ENCODE results near the gene AGPAT1. TPM values are rescaled to one million over a fixed set of nuclear protein-coding genes. Genes with fewer than 3 reads are reported as not detected.
A peak's percentile ranks its signal among the peaks of the same experiment; 100 is the strongest.

Gene AGPAT1
- total RNA-seq, 1 experiment from 2014 or later: 37.8 TPM

- ChIA-PET POLR2A (interaction anchor here (0.6 to 5.0 kb wide), 26 partner anchors 9 to 1074 kb away, joined by 3 to 112 read pairs (median 4); partner anchors contain the start of genes ATF6B, BRD2, DXO and EHMT2), CTCF (interaction anchor here (0.6 to 1.3 kb wide), 3 partner anchors 14 to 292 kb away, joined by 3 to 4 read pairs (median 3); partner anchors contain the start of gene PBX2)
- Mint-ChIP-seq H3K36me3 (ENCODE audit: insufficient read depth, unreplicated experiment) (peaks cover 42% of the 10 kb centered on the region), H3K4me3 (ENCODE audit: unreplicated experiment) (peak overlapping the region; percentile 79), H3K4me1 (ENCODE audit: insufficient read depth, unreplicated experiment) (peaks cover 58% of the 10 kb centered on the region), H3K27ac (ENCODE audit: low read depth, unreplicated experiment) (peak overlapping the region; percentile 91), H3K9me3 (ENCODE audit: unreplicated experiment) (no peaks in the 10 kb centered on the region), H3K27me3 (ENCODE audit: insufficient read depth, unreplicated experiment) (no peaks in the 10 kb centered on the region)
- TF ChIP-seq, protein P1, sequence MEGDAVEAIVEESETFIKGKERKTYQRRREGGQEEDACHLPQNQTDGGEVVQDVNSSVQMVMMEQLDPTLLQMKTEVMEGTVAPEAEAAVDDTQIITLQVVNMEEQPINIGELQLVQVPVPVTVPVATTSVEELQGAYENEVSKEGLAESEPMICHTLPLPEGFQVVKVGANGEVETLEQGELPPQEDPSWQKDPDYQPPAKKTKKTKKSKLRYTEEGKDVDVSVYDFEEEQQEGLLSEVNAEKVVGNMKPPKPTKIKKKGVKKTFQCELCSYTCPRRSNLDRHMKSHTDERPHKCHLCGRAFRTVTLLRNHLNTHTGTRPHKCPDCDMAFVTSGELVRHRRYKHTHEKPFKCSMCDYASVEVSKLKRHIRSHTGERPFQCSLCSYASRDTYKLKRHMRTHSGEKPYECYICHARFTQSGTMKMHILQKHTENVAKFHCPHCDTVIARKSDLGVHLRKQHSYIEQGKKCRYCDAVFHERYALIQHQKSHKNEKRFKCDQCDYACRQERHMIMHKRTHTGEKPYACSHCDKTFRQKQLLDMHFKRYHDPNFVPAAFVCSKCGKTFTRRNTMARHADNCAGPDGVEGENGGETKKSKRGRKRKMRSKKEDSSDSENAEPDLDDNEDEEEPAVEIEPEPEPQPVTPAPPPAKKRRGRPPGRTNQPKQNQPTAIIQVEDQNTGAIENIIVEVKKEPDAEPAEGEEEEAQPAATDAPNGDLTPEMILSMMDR (IDR thresholded peaks at IDR 0.05; ENCODE audit: unreplicated experiment): no peak
- intact Hi-C loops (cut with micrococcal nuclease): loop anchor here (1.0 kb wide), 1 partner anchor 22 kb away; the partner anchor contains the start of gene PPT2
- no peak for DNase-seq (ENCODE audit: unreplicated experiment)
- BruUV-seq (replicated peaks): TSS peak; percentile 78
Observed at GRCh38 chr6:32176476-32177182, 745 bp upstream of the AGPAT1 start.

DNA sequence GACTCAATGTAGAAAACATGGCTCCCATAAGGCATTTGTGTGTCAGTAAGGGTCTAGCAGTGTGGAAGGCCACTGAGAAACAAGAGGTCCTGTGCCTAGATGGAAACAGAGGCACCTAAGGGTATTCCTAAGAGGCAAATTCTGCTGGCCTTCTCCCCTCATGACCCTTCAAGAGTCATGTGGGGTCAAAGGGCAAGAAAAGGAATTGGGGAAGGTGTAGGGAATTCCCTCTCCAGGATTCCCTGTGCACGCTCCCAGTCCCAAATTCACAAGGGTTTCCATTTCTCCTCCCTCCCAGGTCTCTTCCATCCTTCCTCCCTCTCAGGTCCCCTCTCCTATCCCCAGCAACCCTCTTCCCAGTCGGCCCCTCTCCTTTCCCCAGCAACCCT lies 568 bp downstream of the AGPAT1 start:
- peak overlapping the region; percentile 79 for H3K4me3 Mint-ChIP-seq (ENCODE audit: unreplicated experiment)
- BruUV-seq (replicated peaks): no TSS peak
- POLR2A ChIA-PET: no interaction called here
- H3K4me1 Mint-ChIP-seq (ENCODE audit: insufficient read depth, unreplicated experiment): peaks cover 47% of the 10 kb centered on the region
- H3K27ac Mint-ChIP-seq (ENCODE audit: low read depth, unreplicated experiment): peak overlapping the region; percentile 91
- intact Hi-C loops (cut with micrococcal nuclease): no loop called here
- H3K27me3 Mint-ChIP-seq (ENCODE audit: insufficient read depth, unreplicated experiment): no peaks in the 10 kb centered on the region
- peaks cover 33% of the 10 kb centered on the region for H3K36me3 Mint-ChIP-seq (ENCODE audit: insufficient read depth, unreplicated experiment)
- TF ChIP-seq, protein P1 (IDR thresholded peaks at IDR 0.05; ENCODE audit: unreplicated experiment): no peak
- H3K9me3 Mint-ChIP-seq (ENCODE audit: unreplicated experiment): no peaks in the 10 kb centered on the region
- CTCF ChIA-PET: no interaction called here
- no peak for DNase-seq (ENCODE audit: unreplicated experiment)

DNA sequence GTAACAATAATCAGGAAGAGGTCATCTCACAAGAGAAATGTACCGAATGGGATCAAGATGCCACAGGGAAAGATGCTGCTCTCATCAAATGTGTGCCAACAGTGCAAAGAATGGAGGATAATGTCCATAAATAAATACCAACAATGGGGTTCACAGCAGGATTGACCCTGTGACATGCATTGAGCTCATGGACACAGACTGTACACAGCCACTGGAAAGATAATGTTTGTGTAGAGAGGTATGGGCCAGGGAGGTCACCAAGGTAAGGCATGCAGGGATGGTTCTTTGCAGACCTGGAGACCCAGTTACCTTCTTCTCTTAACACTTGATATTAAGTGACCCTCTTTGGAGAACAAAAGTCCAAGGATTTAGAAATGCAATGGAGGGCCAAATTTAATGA lies 1.5 kb downstream of the AGPAT1 start:
- TF ChIP-seq, protein P1 (IDR thresholded peaks at IDR 0.05; ENCODE audit: unreplicated experiment): no peak
- ChIA-PET POLR2A (interaction anchor here (0.6 kb wide), 1 partner anchor 569 kb away, joined by 3 read pairs; no protein-coding TSS in a partner anchor), CTCF (no interaction called here)
- Mint-ChIP-seq H3K4me3 (ENCODE audit: unreplicated experiment) (peak overlapping the region; percentile 79), H3K9me3 (ENCODE audit: unreplicated experiment) (no peaks in the 10 kb centered on the region), H3K4me1 (ENCODE audit: insufficient read depth, unreplicated experiment) (peaks cover 40% of the 10 kb centered on the region), H3K27me3 (ENCODE audit: insufficient read depth, unreplicated experiment) (no peaks in the 10 kb centered on the region), H3K27ac (ENCODE audit: low read depth, unreplicated experiment) (no peak overlapping the region), H3K36me3 (ENCODE audit: insufficient read depth, unreplicated experiment) (peaks cover 31% of the 10 kb centered on the region)
- DNase-seq (ENCODE audit: unreplicated experiment): no peak
- no TSS peak for BruUV-seq (replicated peaks)
- intact Hi-C loops (cut with micrococcal nuclease): no loop called here

DNA sequence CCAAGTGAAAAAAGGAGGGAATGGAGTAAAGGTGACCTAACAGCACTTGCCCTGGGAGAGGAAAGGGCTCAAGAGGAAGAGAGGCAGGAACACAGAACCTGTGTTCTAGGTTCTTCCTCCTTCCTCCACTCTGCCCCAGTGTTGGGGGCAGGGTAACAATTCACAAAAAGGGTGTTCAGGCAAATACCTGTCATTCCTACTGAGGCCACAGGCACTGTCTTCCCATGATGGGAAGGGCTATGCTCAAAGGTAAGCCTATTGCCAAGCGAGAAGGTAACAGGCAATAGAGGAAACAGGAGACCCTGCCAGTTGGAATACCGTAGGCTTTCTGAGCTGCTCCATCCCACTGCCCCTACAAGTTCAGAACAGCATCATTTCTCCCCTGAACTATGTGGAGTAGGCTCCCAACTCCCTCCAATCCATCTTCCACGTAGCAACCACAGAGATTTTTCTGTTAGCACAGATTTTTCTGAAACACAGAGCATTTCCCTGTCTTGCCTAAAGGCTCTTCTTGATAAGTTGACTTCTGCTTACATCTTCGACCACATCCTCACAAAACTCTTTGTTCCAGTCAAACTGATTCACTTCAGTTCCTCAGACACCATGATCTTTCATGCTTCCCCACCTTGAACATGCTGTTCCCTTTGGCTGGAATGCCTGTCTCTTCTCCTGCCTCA lies 2.7 kb downstream of the AGPAT1 start:
- H3K27me3 Mint-ChIP-seq (ENCODE audit: insufficient read depth, unreplicated experiment): no peaks in the 10 kb centered on the region
- ChIA-PET CTCF (interaction anchor here (0.6 to 0.7 kb wide), 2 partner anchors 57 to 81 kb away, joined by 3 read pairs; no protein-coding TSS in a partner anchor), POLR2A (interaction anchor here (0.7 to 1.4 kb wide), 2 partner anchors 15 to 18 kb away, joined by 3 read pairs; no protein-coding TSS in a partner anchor)
- H3K4me1 Mint-ChIP-seq (ENCODE audit: insufficient read depth, unreplicated experiment): peaks cover 29% of the 10 kb centered on the region
- no peak for DNase-seq (ENCODE audit: unreplicated experiment)
- no TSS peak for BruUV-seq (replicated peaks)
- TF ChIP-seq, protein P1 (IDR thresholded peaks at IDR 0.05; ENCODE audit: unreplicated experiment): no peak
- no peaks in the 10 kb centered on the region for H3K9me3 Mint-ChIP-seq (ENCODE audit: unreplicated experiment)
- H3K4me3 Mint-ChIP-seq (ENCODE audit: unreplicated experiment): no peak overlapping the region
- H3K36me3 Mint-ChIP-seq (ENCODE audit: insufficient read depth, unreplicated experiment): peaks cover 21% of the 10 kb centered on the region
- intact Hi-C loops (cut with micrococcal nuclease): no loop called here
- H3K27ac Mint-ChIP-seq (ENCODE audit: low read depth, unreplicated experiment): peak overlapping the region; percentile 7
